ENCODE measurements around the gene FASN. TPM values are rescaled to one million over a fixed set of nuclear protein-coding genes. Genes with fewer than 3 reads are reported as not detected.

FASN gene
- total RNA-seq, 2 experiments from 2014 or later, result 111 to 364 TPM

DNA sequence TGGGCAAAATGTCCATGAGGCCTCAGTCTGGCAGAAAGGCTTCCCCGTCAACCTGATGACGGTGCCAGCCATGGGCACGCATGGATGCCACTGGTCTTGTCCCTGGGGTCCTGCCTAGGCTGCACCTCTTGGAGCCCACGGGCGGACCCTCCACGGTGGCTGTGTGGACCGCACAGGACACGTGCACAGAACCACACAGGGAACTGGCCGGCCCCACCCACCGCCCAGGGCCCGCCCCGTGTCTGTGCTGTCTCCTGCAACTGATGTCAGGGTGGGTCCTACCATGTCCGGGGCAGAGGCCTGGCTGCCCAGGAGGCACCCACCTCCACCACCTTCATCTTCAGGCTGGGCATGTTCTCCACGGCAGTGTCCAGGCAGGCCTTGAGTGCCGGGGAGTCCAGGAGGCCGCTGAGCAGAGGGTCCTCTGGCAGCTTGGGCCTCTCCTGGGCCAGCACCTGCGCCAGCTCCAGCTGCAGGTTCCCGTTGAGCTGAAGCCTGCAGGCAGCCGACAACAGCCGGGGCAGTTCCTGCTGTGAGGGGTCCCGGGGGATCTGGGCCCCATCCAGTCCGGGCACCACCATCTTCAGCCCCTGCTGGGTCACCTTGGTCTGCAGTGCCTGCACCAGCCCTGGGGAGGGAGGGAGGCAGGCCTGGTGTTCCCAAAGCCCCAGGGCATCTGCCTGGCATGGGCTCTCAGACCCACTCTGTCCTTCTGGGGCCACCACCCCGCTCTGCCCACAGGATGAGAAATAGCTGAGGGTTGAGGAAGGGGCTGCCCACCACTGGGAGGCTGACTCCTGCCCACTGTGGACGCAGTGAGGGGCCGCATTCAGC, 11.9 kb downstream of the FASN start:
- POLR2A ChIA-PET, result no interaction called here
- TF ChIP-seq, protein P1, sequence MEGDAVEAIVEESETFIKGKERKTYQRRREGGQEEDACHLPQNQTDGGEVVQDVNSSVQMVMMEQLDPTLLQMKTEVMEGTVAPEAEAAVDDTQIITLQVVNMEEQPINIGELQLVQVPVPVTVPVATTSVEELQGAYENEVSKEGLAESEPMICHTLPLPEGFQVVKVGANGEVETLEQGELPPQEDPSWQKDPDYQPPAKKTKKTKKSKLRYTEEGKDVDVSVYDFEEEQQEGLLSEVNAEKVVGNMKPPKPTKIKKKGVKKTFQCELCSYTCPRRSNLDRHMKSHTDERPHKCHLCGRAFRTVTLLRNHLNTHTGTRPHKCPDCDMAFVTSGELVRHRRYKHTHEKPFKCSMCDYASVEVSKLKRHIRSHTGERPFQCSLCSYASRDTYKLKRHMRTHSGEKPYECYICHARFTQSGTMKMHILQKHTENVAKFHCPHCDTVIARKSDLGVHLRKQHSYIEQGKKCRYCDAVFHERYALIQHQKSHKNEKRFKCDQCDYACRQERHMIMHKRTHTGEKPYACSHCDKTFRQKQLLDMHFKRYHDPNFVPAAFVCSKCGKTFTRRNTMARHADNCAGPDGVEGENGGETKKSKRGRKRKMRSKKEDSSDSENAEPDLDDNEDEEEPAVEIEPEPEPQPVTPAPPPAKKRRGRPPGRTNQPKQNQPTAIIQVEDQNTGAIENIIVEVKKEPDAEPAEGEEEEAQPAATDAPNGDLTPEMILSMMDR (conservative IDR thresholded peaks at IDR 0.05; ENCODE audit: low read length), result no peak
- no peak for TF ChIP-seq EZH2phosphoT487 (IDR thresholded peaks at IDR 0.05; ENCODE audit: borderline replicate concordance, low read depth, low read length)
- no peaks in the 10 kb centered on the region for H3K4me1 ChIP-seq (ENCODE audit: insufficient read depth, low read length, poor library complexity, severe bottlenecking)
- H3K9me2 ChIP-seq (ENCODE audit: insufficient read depth, low read length), result no peaks in the 10 kb centered on the region
- H3K9me3 ChIP-seq (ENCODE audit: low read length), result no peaks in the 10 kb centered on the region
- H3K36me3 ChIP-seq (ENCODE audit: insufficient read depth, low read length), result peaks cover 100% of the 10 kb centered on the region
- no peak overlapping the region for H3K4me3 ChIP-seq (ENCODE audit: low read depth, low read length, poor library complexity, severe bottlenecking)
- no peaks in the 10 kb centered on the region for H4K20me1 ChIP-seq (ENCODE audit: insufficient read depth, low read length)
- no peak overlapping the region for H3K4me2 ChIP-seq (ENCODE audit: low read length)
- no peak for DNase-seq (ENCODE audit: low spot score)
- H3K79me2 ChIP-seq (ENCODE audit: insufficient read depth, low read depth, low read length), result no peaks in the 10 kb centered on the region
- H3K27ac ChIP-seq (ENCODE audit: low read depth, low read length, poor library complexity, severe bottlenecking), result no peak overlapping the region
- CTCF ChIA-PET (ENCODE audit: unreplicated experiment), result no interaction called here
- no TSS peak for BruUV-seq (replicated peaks)
- intact Hi-C loops (cut with micrococcal nuclease; ENCODE audit: unreplicated experiment), result no loop called here
- no peak overlapping the region for H2AFZ ChIP-seq (ENCODE audit: low read length)

DNA sequence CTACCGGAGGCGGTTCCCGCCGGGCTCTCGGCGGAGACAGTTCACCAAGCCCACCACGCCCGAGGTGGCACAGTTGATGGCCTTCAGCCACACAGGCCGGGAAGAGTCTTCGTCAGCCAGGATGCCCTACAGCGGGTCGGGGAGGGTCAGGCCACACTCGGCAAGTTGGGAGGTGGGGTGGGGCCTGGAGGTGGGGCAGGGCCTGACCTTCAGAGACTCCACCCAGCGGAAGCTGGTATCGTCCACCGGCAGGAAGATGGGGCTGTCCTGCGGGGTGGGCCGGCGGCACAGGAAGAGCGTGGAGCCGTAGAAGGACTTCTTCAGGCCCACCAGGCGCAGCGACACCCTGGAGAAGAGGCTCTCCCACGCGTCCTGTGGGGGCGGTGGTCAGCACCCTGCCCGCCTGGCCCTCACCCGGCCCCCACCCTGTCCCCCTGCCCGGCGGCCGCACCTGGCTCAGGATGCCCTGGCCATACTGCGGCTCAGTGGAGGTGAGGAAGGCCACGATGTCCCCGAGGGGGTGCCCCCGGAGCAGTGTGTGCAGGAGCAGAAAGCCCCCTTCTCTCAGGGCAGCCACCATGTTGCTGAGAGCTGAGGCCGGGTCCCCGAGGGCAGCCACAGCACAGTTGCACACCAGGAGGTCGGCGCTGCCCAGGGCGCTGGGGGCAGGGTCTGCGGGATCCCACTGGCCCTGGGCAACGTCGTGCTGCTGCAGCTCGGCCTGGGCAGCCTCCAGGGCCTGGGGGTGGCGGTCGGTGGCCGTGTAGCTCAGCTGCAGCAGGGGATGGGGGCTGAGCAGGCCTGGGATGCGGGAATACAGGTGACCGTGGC, 12.8 kb downstream of the FASN start:
- no peaks in the 10 kb centered on the region for H3K4me1 ChIP-seq (ENCODE audit: insufficient read depth, low read length, poor library complexity, severe bottlenecking)
- ChIA-PET POLR2A (no interaction called here), CTCF (ENCODE audit: unreplicated experiment) (no interaction called here)
- no peak overlapping the region for H2AFZ ChIP-seq (ENCODE audit: low read length)
- no peak for TF ChIP-seq EZH2phosphoT487 (IDR thresholded peaks at IDR 0.05; ENCODE audit: borderline replicate concordance, low read depth, low read length)
- TF ChIP-seq, protein P1 (conservative IDR thresholded peaks at IDR 0.05; ENCODE audit: low read length), result no peak
- no peak overlapping the region for H3K4me2 ChIP-seq (ENCODE audit: low read length)
- H4K20me1 ChIP-seq (ENCODE audit: insufficient read depth, low read length), result no peaks in the 10 kb centered on the region
- DNase-seq (ENCODE audit: low spot score), result no peak
- peaks cover 100% of the 10 kb centered on the region for H3K36me3 ChIP-seq (ENCODE audit: insufficient read depth, low read length)
- intact Hi-C loops (cut with micrococcal nuclease; ENCODE audit: unreplicated experiment), result no loop called here
- BruUV-seq (replicated peaks), result no TSS peak
- H3K27ac ChIP-seq (ENCODE audit: low read depth, low read length, poor library complexity, severe bottlenecking), result no peak overlapping the region
- H3K79me2 ChIP-seq (ENCODE audit: insufficient read depth, low read depth, low read length), result no peaks in the 10 kb centered on the region
- H3K4me3 ChIP-seq (ENCODE audit: low read depth, low read length, poor library complexity, severe bottlenecking), result no peak overlapping the region
- H3K9me2 ChIP-seq (ENCODE audit: insufficient read depth, low read length), result no peaks in the 10 kb centered on the region
- no peaks in the 10 kb centered on the region for H3K9me3 ChIP-seq (ENCODE audit: low read length)
